ENCODE data around the gene ZBTB34. TPM values are rescaled to one million over a fixed set of nuclear protein-coding genes. Genes with fewer than 3 reads are reported as not detected.
"Not testable (repeated sequence)": the region's sequence is repeated elsewhere in the genome, so short reads cannot be mapped to it uniquely, and the experiment has no call there.

The ZBTB34 gene
- total and polyA plus RNA-seq, 2 of the 4 experiments (the other 2 are of a cell fraction), result 2.7 to 3.1 TPM

DNA sequence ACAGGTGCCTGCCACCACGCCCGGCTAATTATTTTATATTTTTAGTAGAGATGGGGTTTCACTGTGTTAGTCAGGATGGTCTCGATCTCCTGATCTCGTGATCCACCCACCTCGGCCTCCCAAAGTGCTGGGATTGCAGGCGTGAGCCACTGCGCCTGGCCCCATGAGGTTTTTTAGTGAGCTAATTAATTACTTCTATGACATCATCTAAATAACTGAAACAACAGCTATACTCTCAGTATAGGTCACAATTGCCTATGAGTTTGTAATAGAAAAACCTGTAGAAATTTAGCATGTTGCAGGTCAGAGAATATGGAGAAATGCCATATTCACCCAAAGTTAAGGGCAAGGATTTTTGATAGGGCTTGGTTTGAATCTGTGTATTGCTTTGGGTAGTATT, 42.8 kb upstream of the ZBTB34 start:
- H2BK20ac ChIP-seq (ENCODE audit: low read depth, low read length); H3K18ac ChIP-seq (ENCODE audit: low read depth, low read length); H3K4me3 ChIP-seq (ENCODE audit: insufficient read depth, low read depth, low read length); H3K56ac ChIP-seq (ENCODE audit: extremely low read depth, insufficient read depth, low read length); H3K4me2 ChIP-seq (ENCODE audit: low read depth, low read length); in situ Hi-C loops (cut with MboI; ENCODE audit: low sequenced_read_pairs); H2AK5ac ChIP-seq (ENCODE audit: low read depth, low read length); H4K5ac ChIP-seq (ENCODE audit: low read depth, low read length); POLR2A ChIA-PET (ENCODE audit: unreplicated experiment); H3K23ac ChIP-seq (ENCODE audit: low read depth, low read length); H3K4me1 ChIP-seq (ENCODE audit: control insufficient read depth, insufficient read depth, low read length); H3K27me3 ChIP-seq (ENCODE audit: control insufficient read depth, insufficient read depth, low read length); DNase-seq; dilution Hi-C loops (cut with HindIII; ENCODE audit: low sequenced_read_pairs, unreplicated experiment); H3K14ac ChIP-seq (replicated peaks; ENCODE audit: low read depth, low read length); H3K27ac ChIP-seq (ENCODE audit: insufficient read depth, low read length); H4K91ac ChIP-seq (ENCODE audit: insufficient read depth, low read depth, low read length); H2BK5ac ChIP-seq (ENCODE audit: low read depth, low read length, poor library complexity, severe bottlenecking); ATAC-seq (ENCODE audit: low read depth); H2BK120ac ChIP-seq (ENCODE audit: low read depth, low read length); H3K4ac ChIP-seq (ENCODE audit: low read depth, low read length); BruUV-seq (replicated peaks); H3K9me1 ChIP-seq (ENCODE audit: insufficient read depth, low read length); H2BK15ac ChIP-seq (ENCODE audit: low read depth, low read length); H3K9ac ChIP-seq (ENCODE audit: low read depth, low read length); H4K8ac ChIP-seq (ENCODE audit: low read depth in 2 of 2, low read length in 2 of 2); H2AK9ac ChIP-seq (replicated peaks; ENCODE audit: low read depth, low read length, poor library complexity); intact Hi-C loops (cut with micrococcal nuclease); H2AFZ ChIP-seq (replicated peaks; ENCODE audit: low read length, poor library complexity): not testable (repeated sequence)
- Histone ChIP-seq H3K79me1 (ENCODE audit: low read depth in 1 of 2, low read length in 2 of 2) (peaks cover 39 to 63% of the 10 kb centered on the region in 2 experiments), H3K36me3 (ENCODE audit: control insufficient read depth, insufficient read depth, low read length) (peaks cover 20% of the 10 kb centered on the region), H4K20me1 (ENCODE audit: insufficient read depth, low read length) (peaks cover 25% of the 10 kb centered on the region), H3K9me3 (ENCODE audit: control insufficient read depth, insufficient read depth, low read length) (peaks cover 16% of the 10 kb centered on the region)
- CTCF ChIA-PET, result interaction anchor here (1.0 kb wide), 2 partner anchors 9 to 11 kb away, joined by 4 to 5 read pairs; no protein-coding TSS in a partner anchor
- no CpG with 5 or more reads among the region's 7 CpGs for WGBS, 2 experiments (ENCODE audit: extremely low coverage in 2 of 2, insufficient read length in 1 of 2)
